HG03060 (cell line): ENCODE results near the gene RAD51B.
"Not testable (repeated sequence)": the region's sequence is repeated elsewhere in the genome, so short reads cannot be mapped to it uniquely, and the experiment has no call there.

Source experiments
- ATAC-seq: cut with Tn5 transposase; IDR thresholded peaks from one replicate; pipeline ENCODE4 v1.9.1; 2021; ENCODE audit warnings: low read depth, moderate number of reproducible peaks; ENCODE audit not compliant: unreplicated experiment

The RAD51B gene

DNA sequence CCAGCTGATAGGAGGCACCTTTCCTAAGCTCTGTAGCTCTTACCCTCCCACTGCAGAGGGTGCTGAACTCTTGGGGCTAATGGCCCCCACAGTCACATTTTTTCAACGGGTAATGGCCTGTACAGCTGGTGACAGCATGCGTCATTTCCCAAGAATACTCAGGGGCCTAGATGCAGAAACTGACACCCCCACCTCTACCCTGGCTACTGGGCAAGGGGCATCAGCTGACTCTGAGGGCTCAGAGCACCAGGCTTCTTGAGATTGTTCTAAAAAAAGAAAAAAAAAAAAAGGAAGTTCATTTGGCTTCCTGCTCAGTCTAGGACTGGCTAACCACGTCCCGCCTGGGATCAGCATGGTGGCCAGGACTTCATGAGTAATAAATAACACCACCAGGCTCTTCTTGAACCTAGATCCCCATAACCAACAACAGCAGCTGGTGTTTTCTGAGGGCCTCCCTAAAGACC is 938.1 kb downstream of the RAD51B start:
- ATAC-seq: no peak

DNA sequence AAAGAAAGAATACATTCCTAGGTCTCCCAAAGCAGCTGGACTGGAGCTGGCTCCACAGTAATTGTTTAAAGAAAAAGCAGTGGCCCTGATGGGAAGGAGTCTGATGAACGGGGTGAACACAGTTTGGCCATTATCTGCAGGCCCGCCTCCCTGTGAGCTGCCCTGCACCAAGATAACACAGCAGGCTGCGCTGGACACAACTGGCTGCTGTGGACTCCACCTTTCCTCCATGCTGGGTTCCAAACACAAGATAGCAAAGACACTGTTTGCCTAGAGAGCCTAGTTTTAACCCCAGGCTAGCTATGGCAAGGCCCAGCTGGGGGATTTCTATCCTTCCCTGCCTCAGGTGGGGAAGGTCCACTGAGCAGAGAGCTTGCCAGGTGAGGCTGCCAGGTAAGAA is 938.7 kb downstream of the RAD51B start:
- no peak for ATAC-seq

DNA sequence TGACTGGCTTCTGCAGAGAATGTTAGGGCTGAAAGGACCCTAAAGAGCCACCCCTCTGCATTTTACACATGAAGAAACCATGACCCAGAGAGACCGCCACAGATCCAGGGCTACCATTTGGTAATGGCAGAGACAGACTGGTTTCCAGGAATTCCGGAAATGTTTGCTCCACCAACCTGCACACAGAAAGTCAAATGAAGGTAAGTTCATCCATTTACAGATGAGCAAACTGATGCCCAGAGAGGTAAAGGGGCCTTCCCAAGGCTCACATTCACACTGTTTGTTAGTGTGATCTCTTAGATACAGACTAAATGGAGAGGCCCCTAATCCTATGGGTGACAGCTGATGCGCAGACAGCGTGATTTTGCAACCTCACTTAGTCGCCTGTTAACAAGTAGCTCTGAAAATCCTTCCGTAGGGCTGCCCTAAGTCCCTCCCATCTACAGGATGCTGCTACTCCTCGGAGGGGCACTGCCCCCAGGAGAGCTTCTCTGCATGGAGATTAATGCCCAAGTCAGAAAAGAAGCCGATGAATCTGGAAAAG is 939.5 kb downstream of the RAD51B start:
- ATAC-seq: no peak

DNA sequence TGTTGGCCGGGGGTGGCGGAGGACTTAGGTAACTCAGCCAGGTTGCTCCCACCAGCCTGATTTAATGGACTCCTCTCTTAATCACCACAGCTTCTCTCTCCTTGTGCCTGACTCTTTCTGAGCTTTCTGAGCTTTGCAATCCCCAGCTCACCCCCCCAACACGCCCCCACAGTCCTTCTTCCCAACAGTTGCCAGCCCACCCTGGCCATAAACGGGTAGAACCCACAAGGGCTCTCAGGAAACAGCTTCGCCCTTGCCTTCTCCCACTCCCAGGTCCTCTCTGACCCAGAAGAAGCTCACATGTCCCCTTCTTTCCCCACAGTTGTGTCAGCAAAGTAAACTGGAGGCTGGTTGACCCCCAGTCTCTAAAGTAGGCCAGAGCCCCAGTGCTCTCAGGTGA is 940.4 kb downstream of the RAD51B start:
- no peak for ATAC-seq

DNA sequence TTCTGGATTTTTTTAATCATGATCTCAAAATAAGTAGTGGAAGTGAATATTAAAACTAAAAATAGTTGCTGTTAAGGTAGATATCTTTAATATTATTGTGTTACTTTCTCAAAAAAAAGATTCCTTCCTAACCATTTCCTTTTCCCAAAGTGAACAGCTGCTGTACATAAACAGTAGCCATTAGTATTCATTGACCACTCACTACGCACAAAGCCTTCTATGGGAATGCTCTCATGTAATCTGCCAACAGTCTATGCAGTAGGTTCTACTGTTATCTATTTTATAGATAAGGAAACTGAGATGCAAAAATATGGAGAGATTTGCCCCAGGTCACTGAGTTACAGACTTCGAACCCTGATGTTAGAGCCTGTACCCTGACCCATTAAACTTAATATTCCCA is 941.2 kb downstream of the RAD51B start:
- no peak for ATAC-seq

DNA sequence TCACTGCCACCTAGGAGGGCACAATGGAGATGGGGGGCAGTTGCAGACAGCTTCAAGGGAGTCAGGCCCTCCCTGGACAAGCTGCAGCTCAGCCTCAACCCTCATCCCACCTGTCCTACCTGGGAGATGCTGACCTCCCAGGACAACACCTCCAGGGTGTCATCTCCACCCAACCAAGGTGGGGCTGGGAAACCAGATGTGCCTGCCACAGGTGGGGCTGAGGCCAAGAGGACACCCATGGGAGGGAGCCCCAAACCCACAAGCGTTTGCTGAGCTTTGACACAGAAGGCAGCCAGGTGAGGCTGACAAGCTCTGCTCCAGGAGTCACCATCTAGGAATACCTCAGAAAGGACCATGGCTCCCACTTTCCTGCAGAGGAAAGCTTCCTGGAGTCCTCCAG is 941.8 kb downstream of the RAD51B start:
- ATAC-seq: no peak

DNA sequence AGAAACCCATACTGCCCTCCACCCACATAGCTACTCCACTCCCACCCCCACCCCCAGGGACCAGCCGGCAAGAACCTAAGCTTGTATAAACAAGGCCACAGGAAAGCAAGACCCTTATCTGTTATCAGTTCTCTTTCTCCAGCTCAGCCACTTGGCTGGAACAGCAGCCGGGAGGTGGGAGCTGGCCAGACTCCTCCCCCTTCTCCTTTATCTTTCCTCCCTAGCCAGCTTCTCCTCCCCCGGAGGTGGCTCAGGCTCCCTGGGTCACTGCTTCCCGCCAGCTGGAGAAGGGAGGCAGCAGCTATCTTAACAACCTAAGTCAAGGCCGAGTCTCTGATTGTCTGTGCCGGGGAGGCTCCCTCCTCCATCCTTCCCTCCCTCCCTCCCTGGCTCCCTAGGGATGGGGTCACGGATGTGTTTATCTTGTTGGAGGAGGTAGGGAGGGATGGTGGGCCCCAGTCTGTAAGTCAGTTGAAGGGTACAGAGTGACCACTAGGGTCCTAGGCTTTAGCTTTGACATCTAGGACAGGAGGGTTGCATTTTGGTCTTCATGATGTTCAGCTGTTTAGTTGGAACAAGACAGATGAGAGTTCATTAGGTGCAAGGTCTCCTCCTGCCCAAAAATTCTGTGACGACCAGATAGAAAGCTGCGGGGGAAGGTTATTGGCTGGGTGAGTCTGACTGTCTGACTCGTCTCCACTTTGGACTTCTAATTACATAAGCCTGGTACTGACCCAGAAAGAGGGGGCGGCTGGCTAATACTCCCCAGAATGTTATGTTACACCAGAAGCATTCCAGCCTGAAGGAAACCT is 943.6 kb downstream of the RAD51B start:
- ATAC-seq: no peak

DNA sequence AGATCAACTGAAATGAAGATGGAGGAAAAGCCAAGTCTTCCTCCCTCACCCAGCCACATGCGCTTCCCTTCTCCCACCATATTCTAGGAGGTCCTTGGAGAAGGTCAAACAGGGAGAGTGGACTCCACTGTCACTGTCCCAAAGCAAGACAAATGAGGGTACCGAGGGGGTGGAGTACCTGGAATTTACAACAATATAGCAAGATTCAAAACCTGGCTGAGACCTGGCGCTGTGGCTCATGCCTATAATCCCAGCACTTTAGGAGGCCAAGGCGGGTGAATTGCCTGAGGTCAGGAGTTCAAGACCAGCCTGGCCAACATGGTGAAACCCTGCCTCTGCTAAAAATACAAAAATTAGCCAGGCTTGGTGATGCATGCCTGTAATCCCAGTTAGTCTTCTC is 944.3 kb downstream of the RAD51B start:
- ATAC-seq: not testable (repeated sequence)

DNA sequence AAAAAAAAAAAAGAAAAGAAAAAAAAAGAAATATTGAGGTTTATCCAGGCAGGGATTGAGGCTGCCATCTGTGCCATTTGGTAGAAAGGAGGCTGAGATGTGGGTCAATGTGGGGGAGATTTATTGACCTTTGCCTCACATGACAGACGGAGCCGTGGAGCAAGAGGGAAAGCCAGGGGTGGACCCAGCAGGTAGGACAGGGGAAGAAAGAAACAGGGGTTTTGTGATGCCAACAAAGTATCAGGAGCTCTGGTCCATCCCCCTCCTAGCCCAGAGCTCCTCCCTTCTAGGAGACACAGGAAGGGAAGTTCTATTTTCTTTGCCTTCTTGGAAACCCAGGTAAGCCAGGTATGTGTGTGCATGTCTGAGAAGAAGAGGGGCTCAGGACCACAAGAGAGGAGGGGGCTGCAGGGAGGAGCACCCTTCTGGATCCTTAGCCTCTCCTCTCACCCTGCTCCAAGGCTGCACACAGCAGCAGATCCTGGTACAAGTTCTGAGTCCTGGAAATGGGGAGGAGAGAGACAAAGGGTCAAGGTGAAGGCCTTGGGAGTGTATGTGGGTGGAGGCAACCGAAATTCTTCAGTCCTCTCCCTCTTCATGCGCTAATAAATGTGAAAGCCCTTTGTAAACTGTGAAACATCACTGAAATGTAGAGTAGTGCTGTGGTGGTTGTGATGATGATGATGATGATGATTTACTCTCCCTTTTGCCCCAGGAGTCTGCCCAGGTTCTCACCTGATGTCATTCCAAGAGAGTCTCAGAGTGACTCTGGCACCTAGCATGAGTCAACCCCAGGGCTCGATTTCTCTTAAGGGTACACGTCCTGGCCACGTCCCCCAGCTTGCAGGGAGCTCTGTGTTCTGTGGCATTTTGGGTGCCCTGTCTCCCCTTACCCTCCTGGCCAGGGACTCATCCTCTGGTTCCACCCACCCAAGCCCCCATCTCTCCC is 947.0 kb downstream of the RAD51B start:
- no peak for ATAC-seq

DNA sequence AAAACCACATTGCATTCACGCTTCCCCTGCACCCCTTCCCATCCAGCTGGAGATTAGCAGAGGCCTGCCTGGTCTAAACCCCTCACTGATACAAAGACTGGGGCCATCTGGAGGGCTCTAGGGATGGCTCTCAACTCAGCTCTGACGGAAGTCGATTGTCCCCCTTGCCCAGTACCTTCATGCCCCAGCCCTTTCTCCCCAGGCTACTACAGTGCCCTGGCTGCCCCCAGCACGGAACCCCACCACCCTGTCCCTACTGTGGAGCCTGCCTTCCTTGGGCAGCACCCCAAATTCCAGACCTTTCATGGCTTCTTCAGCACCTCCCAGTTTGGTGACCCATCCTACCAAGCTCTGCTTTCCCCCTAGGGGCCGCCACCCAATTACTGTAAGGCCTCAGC is 947.7 kb downstream of the RAD51B start:
- no peak for ATAC-seq

DNA sequence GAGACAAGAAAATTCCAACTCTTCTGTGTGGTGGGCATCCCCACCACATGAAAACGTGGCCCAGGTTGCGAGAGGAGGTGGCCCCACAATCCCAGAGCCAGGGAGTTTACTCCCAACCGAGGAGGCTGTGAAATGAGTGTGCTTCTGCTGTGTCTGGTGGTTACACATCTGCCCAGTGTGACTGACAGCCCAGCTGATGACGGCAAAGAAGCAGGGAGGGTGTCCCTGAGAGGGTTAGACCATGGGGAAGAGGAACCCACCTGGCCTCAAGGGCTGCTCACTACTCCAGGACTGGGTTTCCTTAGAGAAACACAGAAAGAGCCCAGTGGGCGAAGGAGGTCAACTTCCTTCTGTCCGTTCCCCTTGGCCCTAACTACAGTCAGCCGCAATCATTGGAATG is 948.7 kb downstream of the RAD51B start:
- no peak for ATAC-seq

DNA sequence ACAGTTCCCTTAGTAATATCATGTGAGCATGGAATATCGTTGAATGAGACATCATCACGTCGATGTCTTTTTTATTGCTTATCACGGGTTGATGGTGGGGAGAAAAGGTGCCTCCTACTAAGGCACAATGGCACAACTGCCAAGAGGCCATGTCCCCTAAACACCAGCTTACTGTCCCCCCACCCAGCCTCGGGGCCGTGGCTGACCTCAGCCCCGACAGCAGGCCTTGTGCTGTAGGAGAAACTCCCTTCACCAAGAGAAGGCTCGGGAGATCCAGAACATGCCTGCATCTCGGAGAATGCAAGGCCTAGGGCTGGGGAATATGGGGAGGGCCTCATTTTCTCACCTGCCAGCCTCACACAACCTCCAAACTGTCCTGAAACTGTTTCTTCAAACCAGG is 950.5 kb downstream of the RAD51B start:
- no peak for ATAC-seq

DNA sequence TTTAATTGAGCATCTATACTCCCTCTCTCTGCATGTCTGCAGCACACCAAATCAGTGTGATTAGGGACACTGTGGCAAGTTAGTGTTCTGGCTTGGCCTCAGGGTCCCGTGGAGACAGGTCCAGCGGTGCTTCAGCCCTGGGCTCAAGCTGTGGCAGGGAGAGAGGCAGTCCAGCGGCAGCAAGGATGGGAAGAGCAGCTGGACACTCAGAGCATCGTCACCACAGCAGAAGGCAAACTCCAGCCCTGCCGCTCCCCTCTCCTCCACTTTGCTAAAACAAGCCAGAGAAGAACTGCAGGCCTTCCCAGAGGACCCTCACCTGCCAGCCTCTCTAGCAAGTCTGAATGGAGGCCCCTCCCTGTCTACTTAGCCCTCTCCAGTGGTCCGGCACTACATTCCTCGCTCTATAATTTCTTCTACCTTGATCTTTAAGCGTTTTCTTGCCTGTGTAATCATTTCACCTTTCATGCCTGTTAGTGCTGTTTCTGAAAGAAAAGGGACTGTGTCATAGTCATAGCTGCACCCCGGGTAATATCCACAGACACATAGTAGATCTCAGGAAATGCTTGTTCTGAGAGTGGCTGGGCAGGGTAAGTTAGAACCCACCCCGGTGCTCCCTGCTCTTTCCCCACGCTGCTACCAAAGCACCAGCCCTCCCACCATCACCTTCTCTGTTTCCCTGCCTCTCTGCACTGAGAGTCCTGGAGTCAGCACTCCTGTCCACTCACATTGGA is 951.1 kb downstream of the RAD51B start:
- no peak for ATAC-seq

DNA sequence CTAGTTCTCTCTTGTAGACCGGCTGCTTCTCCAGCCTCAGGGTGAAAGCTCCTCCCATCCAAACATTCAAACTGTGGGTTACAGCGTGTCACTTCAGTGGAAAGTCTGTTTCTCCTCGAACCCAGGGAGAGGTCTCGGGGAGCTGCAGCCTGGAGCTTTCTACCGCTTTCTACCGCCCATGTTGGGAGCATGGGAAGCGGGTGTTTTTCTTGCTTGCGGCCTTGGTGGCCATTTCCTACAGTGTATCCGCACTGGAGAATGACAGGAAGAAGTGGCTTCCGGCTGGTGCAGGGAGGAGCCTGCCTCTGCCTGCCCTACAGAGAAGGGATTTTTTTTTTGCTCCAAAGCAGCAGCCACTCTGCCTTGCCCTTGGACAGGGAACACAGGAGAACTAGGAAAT is 952.1 kb downstream of the RAD51B start:
- no peak for ATAC-seq

DNA sequence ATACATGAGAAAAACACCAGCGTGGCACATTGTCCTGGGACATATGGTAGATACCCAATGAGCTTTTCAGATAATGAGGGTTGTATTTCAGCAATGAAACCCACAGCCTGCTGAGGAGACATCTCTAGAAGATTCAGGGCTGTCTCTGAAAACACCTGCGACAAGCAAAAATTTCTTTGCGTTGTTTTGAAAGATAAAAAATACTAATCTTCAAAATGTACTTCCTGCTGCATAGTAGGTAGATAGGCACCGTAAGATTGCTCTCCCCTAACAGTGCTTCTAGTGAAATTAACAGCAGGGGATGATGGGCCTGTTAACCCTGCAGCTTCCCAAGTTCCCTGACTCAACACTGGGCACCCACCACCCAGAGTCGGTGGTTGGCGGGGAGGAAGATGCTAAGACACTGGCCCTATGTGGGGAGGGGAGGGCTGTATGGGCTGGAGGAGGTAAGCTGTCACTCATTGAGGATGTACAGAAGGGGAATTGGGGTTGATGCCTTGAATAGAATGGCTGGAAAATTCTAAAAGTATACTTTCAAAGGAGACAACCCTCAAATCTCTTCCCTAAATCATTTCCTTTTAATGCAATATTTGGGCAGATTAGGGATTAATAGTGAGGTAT is 953.3 kb downstream of the RAD51B start:
- ATAC-seq: no peak

DNA sequence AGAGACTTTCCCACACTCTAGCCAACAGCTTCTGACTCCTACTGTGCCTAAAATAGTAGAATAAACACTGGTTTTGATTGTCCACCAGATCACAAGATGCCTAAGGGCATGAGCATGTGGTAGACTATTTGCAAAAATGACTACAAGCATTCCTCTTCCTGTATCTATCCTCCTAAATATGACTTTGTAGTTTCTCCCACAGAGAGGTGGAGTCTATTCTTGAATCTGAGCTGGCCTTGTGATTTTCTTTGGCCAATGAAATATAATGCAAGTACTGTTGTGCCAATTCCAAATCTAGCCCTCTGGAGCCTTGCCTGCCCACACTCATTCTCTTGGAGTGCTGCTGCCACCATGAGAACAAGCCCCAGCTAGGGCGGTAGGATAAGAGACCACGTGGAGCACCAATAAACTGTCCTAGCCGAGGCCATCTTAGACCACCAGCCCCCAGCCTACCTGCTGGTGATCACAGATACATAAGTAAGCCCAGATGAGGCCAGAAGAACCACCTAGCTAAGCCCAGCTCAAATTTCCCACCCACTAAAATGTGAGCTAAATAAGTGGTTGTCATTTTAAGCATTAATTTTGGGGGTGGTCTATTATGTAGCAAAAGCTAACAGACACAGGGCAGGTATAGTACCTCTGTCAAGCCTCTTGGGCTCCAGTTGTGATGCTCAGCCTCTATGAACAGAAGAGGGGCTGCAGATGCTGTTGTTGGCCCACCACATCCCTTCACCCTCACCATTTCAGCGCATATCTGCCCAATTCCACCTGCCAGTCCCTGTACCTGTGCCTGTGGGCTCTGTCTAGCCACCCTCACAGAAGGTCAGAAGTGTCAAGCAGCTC is 955.4 kb downstream of the RAD51B start:
- no peak for ATAC-seq

DNA sequence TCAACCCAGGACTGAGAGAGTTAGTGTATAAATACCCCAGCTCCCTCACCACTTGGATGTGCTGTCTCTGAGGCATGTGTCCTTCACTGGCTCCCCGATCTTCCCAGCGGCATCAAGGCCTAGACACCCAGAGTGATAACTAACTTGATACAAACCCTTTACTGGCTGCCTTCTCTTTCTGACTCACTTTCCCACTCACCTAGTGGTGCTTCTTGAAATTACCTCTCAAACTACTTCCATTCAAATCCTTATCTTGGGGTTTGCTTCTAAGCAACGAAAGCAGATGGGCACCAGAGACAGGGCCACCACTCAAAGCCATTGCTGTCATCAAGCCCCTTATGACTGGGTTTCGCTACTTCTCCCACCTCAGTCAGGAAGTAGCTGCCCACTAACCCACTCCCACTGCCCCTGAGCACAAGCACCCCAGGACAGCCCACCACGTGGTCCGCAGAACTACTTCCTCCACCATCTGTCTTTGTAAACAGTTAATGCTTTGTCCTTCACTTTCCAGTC is 956.1 kb downstream of the RAD51B start:
- no peak for ATAC-seq

DNA sequence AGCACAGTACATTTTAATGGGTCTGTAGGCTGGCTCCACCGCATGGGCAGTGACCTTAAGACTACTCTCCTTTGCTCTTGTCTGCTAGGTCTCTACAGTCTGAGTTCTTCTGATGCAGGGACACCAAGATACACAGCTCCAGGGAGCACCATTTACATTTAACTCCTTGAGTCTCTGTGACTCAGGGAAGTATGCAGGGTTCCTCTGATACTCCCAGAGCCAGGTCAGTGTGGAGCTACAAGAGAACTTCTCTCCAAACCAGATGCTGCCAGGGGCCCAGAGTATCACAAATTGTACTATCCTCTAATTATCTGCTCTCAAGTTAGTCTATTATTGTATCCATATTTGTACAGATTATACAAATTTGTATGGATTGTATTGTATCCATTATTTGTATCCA is 958.1 kb downstream of the RAD51B start:
- ATAC-seq: no peak
